ENCODE measurements around the gene CORO1C.

DNA sequence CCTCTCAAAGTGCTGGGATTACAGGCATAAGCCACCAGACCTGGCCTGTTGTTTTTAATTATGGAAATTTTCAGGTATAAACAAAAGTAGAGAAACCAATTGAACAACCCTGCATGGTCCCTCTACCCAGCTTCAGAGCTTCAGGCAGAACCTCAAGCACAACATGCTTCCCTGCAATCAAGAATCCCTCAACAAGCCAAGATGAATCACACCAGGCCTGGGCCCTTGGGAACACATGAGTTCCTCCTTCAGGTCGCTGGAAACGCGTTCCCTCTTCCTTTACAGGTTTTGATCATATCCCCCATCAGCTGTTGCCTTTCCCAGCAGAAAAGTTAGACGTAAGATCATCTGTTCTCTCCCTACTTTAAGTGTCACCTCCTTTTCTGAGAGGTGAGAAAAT, 20.5 kb upstream of the CORO1C start:
- TF ChIP-seq CTCF (IDR thresholded peaks at IDR 0.05) (no peak), EZH2 (IDR thresholded peaks at IDR 0.05) (no peak), EZH2phosphoT487 (IDR thresholded peaks at IDR 0.05) (no peak)
